Right atrium auricular region (tissue), 2 donors: ENCODE measurements around the gene KIF6. TPM values are rescaled to one million over a fixed set of nuclear protein-coding genes. Genes with fewer than 3 reads are reported as not detected.

Experiments
- DNase-seq: peaks from one replicate; pipeline ENCODE4 v3.0.0-alpha.2; 2019; ENCODE audit warnings: low spot score
- H3K27ac ChIP-seq, 2 donors: fragments of 200-600 bp; sonication (generic); 1 replicate in 1 of 2; 2 replicates in 1 of 2; pipeline ENCODE4 v1.5.1; 2016 to 2019
- H3K27me3 ChIP-seq, 2 donors: fragments of 200-600 bp; sonication (generic); one replicate each; pipeline versions ENCODE4 v1.5.1 to v1.6.0; 2017 to 2019
- H3K36me3 ChIP-seq: fragments of 200-600 bp; sonication (generic); one replicate; pipeline ENCODE4 v1.5.1; 2016
- H3K4me1 ChIP-seq, 2 donors: fragments of 200-600 bp; sonication (generic); one replicate each; pipeline versions ENCODE4 v1.5.1 to v1.6.0; 2017 to 2019
- H3K4me3 ChIP-seq, 2 donors: fragments of 200-600 bp; sonication (generic); 1 replicate in 1 of 2; 2 replicates in 1 of 2; pipeline ENCODE4 v1.5.1; 2017 to 2019; ENCODE audit warnings: mild to moderate bottlenecking in 1 of 2, moderate library complexity in 1 of 2
- H3K9me3 ChIP-seq, 2 donors: fragments of 200-600 bp; sonication (generic); one replicate each; pipeline ENCODE4 v1.5.1; 2019
- CTCF ChIP-seq, 2 donors: fragments of 200-600 bp; sonication (generic); IDR thresholded peaks; one replicate each; pipeline ENCODE4 v1.5.1; 2019; ENCODE audit warnings: antibody characterized with exemption in 2 of 2
- total RNA-seq, 2 donors: library from RNA; depleted of rRNA; stranded (reverse); fragments of >200 nt; gene quantifications; one replicate each; pipeline ENCODE4 v1.1.0, GENCODE V29; 2016

KIF6 gene
- total RNA-seq, 2 donors from 2014 or later, result not detected

GRCh38 chr6:39301606-39302005, 423.6 kb downstream of the KIF6 start:
- Histone ChIP-seq H3K9me3 (no peaks in the 10 kb centered on the region), H3K4me1 (peaks cover 0 to 19% of the 10 kb centered on the region in 2 donors), H3K27me3 (no peaks in the 10 kb centered on the region), H3K4me3 (no peak overlapping the region), H3K36me3 (no peaks in the 10 kb centered on the region), H3K27ac (no peak overlapping the region)
- no peak for DNase-seq
- TF ChIP-seq CTCF (IDR thresholded peaks at IDR 0.05), result peak in 1 of 2 donors; percentile 33

- Histone ChIP-seq H3K27me3 (no peaks in the 10 kb centered on the region), H3K4me3 (no peak overlapping the region), H3K36me3 (no peaks in the 10 kb centered on the region), H3K4me1 (peaks cover 0 to 27% of the 10 kb centered on the region in 2 donors), H3K27ac (no peak overlapping the region), H3K9me3 (no peaks in the 10 kb centered on the region)
- TF ChIP-seq CTCF (IDR thresholded peaks at IDR 0.05), result no peak
- no peak for DNase-seq
These were observed 424.5 kb downstream of the KIF6 start for GRCh38 chr6:39300739-39301138.

GRCh38 chr6:39298061-39298460, 427.1 kb downstream of the KIF6 start:
- DNase-seq, result no peak
- Histone ChIP-seq H3K36me3 (no peaks in the 10 kb centered on the region), H3K27me3 (no peaks in the 10 kb centered on the region), H3K4me1 (peaks cover 0 to 31% of the 10 kb centered on the region in 2 donors), H3K4me3 (no peak overlapping the region), H3K9me3 (no peaks in the 10 kb centered on the region), H3K27ac (no peak overlapping the region)
- TF ChIP-seq CTCF (IDR thresholded peaks at IDR 0.05), result no peak

GRCh38 chr6:39296745-39297640, 428.2 kb downstream of the KIF6 start:
- no peak overlapping the region for H3K4me3 ChIP-seq
- H3K9me3 ChIP-seq, result no peaks in the 10 kb centered on the region
- H3K27ac ChIP-seq, result peak overlapping the region; percentile 12 to 40
- TF ChIP-seq CTCF (IDR thresholded peaks at IDR 0.05), result no peak
- H3K36me3 ChIP-seq, result no peaks in the 10 kb centered on the region
- DNase-seq, result peak; percentile 89
- peaks cover 0 to 25% of the 10 kb centered on the region in 2 donors for H3K4me1 ChIP-seq
- no peaks in the 10 kb centered on the region for H3K27me3 ChIP-seq

- Histone ChIP-seq H3K36me3 (no peaks in the 10 kb centered on the region), H3K4me1 (peaks cover 0 to 25% of the 10 kb centered on the region in 2 donors), H3K9me3 (no peaks in the 10 kb centered on the region), H3K4me3 (no peak overlapping the region), H3K27me3 (no peaks in the 10 kb centered on the region), H3K27ac (no peak overlapping the region)
- no peak for DNase-seq
- no peak for TF ChIP-seq CTCF (IDR thresholded peaks at IDR 0.05)
These were observed 429.6 kb downstream of the KIF6 start for GRCh38 chr6:39295611-39296011.
